ENCODE measurements around the gene AKAP13. TPM values are rescaled to one million over a fixed set of nuclear protein-coding genes. Genes with fewer than 3 reads are reported as not detected.

The AKAP13 gene
- total RNA-seq, 1 donor from 2014 or later = 71.8 TPM

- DNase-seq (ENCODE audit: low read depth, low spot score) = no peak
Observed at GRCh38 chr15:85727068-85727467, 346.7 kb downstream of the AKAP13 start.

- no peak for DNase-seq (ENCODE audit: low read depth, low spot score)
Observed at GRCh38 chr15:85730001-85730820, 349.8 kb downstream of the AKAP13 start.

- no peak for DNase-seq (ENCODE audit: low read depth, low spot score)
Observed at GRCh38 chr15:85733416-85733815, 353.0 kb downstream of the AKAP13 start.

GRCh38 chr15:85737061-85737460 lies 356.7 kb downstream of the AKAP13 start:
- DNase-seq (ENCODE audit: low read depth, low spot score) = no peak

GRCh38 chr15:85741021-85741421 lies 360.6 kb downstream of the AKAP13 start:
- no peak for DNase-seq (ENCODE audit: low read depth, low spot score)

- no peak for DNase-seq (ENCODE audit: low read depth, low spot score)
Observed at GRCh38 chr15:85741662-85742061, 361.3 kb downstream of the AKAP13 start.

- no peak for DNase-seq (ENCODE audit: low read depth, low spot score)
Observed at GRCh38 chr15:85742186-85742821, 361.9 kb downstream of the AKAP13 start.

- no peak for DNase-seq (ENCODE audit: low read depth, low spot score)
Observed at GRCh38 chr15:85743392-85744055, 363.1 kb downstream of the AKAP13 start.

GRCh38 chr15:85744579-85744978 lies 364.2 kb downstream of the AKAP13 start:
- DNase-seq (ENCODE audit: low read depth, low spot score) = no peak

GRCh38 chr15:85745023-85745422 lies 364.6 kb downstream of the AKAP13 start:
- DNase-seq (ENCODE audit: low read depth, low spot score) = no peak

GRCh38 chr15:85745525-85746150 lies 365.2 kb downstream of the AKAP13 start:
- no peak for DNase-seq (ENCODE audit: low read depth, low spot score)

GRCh38 chr15:85746641-85747040 lies 366.2 kb downstream of the AKAP13 start:
- DNase-seq (ENCODE audit: low read depth, low spot score) = no peak

- no peak for DNase-seq (ENCODE audit: low read depth, low spot score)
Observed at GRCh38 chr15:85748176-85748575, 367.8 kb downstream of the AKAP13 start.

GRCh38 chr15:85748729-85749128 lies 368.3 kb downstream of the AKAP13 start:
- DNase-seq (ENCODE audit: low read depth, low spot score) = no peak

- DNase-seq (ENCODE audit: low read depth, low spot score) = no peak
Observed at GRCh38 chr15:85749261-85750151, 369.1 kb downstream of the AKAP13 start.

GRCh38 chr15:85750319-85751290 lies 370.2 kb downstream of the AKAP13 start:
- no peak for DNase-seq (ENCODE audit: low read depth, low spot score)

GRCh38 chr15:85751291-85752123 lies 371.1 kb downstream of the AKAP13 start:
- DNase-seq (ENCODE audit: low read depth, low spot score) = no peak

GRCh38 chr15:85752124-85752475 lies 371.7 kb downstream of the AKAP13 start:
- no peak for DNase-seq (ENCODE audit: low read depth, low spot score)

- DNase-seq (ENCODE audit: low read depth, low spot score) = no peak
Observed at GRCh38 chr15:85752491-85752961, 372.1 kb downstream of the AKAP13 start.

All from pulmonary artery endothelial cell (primary cell).